GM23338 (cell line): ENCODE measurements around the gene ARHGAP28.

ENCODE experiments used
- CTCF ChIP-seq, 2 experiments: fragments of 200-600 bp in 1 of 2; sonication (generic) in 1 of 2; conservative IDR thresholded peaks; 2 replicates each; pipeline versions ENCODE4 v1.5.1 to v1.6.1; 2016 to 2017; ENCODE audit warnings: antibody characterized with exemption in 2 of 2, low read depth in 2 of 2, mild to moderate bottlenecking in 2 of 2, moderate library complexity in 1 of 2
- EZH2 ChIP-seq: fragments of 200-600 bp; sonication (generic); IDR thresholded peaks from one replicate; pipeline ENCODE4 v1.8.0; 2017; ENCODE audit warnings: antibody characterized with exemption, mild to moderate bottlenecking, low read depth; ENCODE audit not compliant: unreplicated experiment
- EZH2phosphoT487 ChIP-seq: fragments of 200-600 bp; sonication (generic); IDR thresholded peaks from one replicate; pipeline ENCODE4 v1.8.1; 2018; ENCODE audit warnings: antibody characterized with exemption; ENCODE audit not compliant: unreplicated experiment
- NANOG ChIP-seq: IDR thresholded peaks from 2 replicates; pipeline ENCODE4 v1.6.1; 2016; ENCODE audit warnings: antibody characterized with exemption, borderline replicate concordance
- POLR2AphosphoS5 ChIP-seq: IDR thresholded peaks from 2 replicates; pipeline ENCODE4 v1.6.1; 2016; ENCODE audit warnings: antibody characterized with exemption, low read depth
- REST ChIP-seq: IDR thresholded peaks from one replicate; pipeline ENCODE4 v1.6.1; 2018; ENCODE audit warnings: antibody characterized with exemption; ENCODE audit not compliant: unreplicated experiment
- STAT1 ChIP-seq: IDR thresholded peaks from one replicate; pipeline ENCODE4 v1.6.1; 2016; ENCODE audit warnings: antibody characterized with exemption; ENCODE audit not compliant: unreplicated experiment

GRCh38 chr18:6960656-6961055, 231.1 kb downstream of the ARHGAP28 start:
- no peak for TF ChIP-seq CTCF (conservative IDR thresholded peaks at IDR 0.05; ENCODE audit: low read depth in 2 of 2)
- no peak for TF ChIP-seq POLR2AphosphoS5
- TF ChIP-seq EZH2: no peak
- no peak for TF ChIP-seq REST
- TF ChIP-seq EZH2phosphoT487: no peak
- TF ChIP-seq STAT1: no peak
- TF ChIP-seq NANOG: no peak
